Nephron progenitor cell (in vitro differentiated cells): ENCODE measurements around the gene KRR1.
"Not testable (repeated sequence)": the region's sequence is repeated elsewhere in the genome, so short reads cannot be mapped to it uniquely, and the experiment has no call there.

Source experiments
- DNase-seq: peaks from one replicate; pipeline ENCODE4 v3.0.0; 2021
- H3K27ac Mint-ChIP-seq: 2 replicates; pipeline ENCODE4 v1.8.0; 2021; ENCODE audit warnings: mild to moderate bottlenecking, moderate library complexity, mixed read lengths
- H3K27me3 Mint-ChIP-seq: 2 replicates; pipeline ENCODE4 v1.8.0; 2021; ENCODE audit warnings: mild to moderate bottlenecking, low read depth, mixed read lengths; ENCODE audit not compliant: poor library complexity
- H3K36me3 Mint-ChIP-seq: 2 replicates; pipeline ENCODE4 v1.8.0; 2021; ENCODE audit warnings: low read depth, mixed read lengths
- H3K4me1 Mint-ChIP-seq: 2 replicates; pipeline ENCODE4 v1.8.0; 2021; ENCODE audit warnings: mixed read lengths
- H3K4me3 Mint-ChIP-seq: 2 replicates; pipeline ENCODE4 v1.8.0; 2021; ENCODE audit warnings: mild to moderate bottlenecking, moderate library complexity, mixed read lengths
- H3K9me3 Mint-ChIP-seq: 2 replicates; pipeline ENCODE4 v1.8.0; 2021; ENCODE audit warnings: mild to moderate bottlenecking, moderate library complexity, mixed read lengths
- TF ChIP-seq, protein P1 (sequence below): fragments of 200-600 bp; sonication (generic); IDR thresholded peaks from 2 replicates; pipeline ENCODE4 v1.5.0; 2021; ENCODE audit warnings: antibody characterized with exemption

The KRR1 gene

DNA sequence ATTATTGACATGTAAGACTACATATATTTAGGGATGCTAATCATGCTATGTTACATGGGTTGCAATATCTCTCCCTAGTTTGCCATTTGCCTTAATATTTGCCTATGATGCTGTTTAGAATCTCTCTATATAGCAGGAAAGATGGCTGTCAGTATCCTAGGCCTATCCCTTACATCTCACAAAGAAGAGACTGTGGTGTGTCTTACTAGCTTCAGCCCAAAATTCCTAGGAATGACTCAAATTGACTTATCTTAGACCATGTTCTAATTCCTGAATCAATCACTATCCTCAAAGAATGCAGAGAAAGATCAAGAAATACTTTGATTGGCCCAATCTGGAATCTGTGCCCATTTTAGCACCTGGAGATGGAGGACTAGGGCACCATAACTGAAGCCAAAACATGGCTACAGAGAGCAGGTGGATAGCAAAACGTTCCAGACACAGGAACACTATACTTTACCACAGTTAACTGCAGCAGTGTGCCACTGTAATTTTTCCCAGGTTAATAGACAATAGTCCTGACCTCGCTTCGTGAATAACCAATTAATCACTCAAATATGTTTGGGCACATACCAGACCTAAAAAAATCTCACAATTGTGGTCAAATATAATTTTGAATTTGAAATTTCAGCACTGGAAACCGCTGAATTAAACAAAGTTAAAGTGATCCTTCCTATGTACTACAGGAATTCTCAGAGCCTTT is 63.6 kb downstream of the KRR1 start:
- Mint-ChIP-seq H3K27me3 (no peaks in the 10 kb centered on the region), H3K4me1 (peaks cover 22% of the 10 kb centered on the region), H3K27ac (no peak overlapping the region)

DNA sequence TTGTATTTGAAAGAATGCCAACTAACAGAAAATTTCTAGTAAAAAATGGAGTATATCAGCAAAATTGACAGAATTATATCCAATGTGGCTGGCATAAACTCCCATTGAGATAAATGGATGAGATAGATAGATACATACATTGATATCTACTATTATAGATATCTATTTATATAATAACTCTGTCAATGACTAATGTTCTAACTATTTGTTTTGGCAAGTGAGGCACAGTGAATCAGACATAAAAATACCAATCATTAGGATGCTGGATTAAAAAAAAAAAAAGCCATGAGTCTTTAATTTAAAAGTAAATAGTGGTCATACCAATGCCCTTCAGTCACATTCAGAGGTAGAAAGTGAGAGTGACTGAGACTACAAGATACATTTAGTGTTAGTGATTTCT is 64.6 kb downstream of the KRR1 start:
- H3K27me3 Mint-ChIP-seq = no peaks in the 10 kb centered on the region
- H3K4me1 Mint-ChIP-seq = peaks cover 22% of the 10 kb centered on the region
- H3K36me3 Mint-ChIP-seq = no peaks in the 10 kb centered on the region
- no peak overlapping the region for H3K4me3 Mint-ChIP-seq
- TF ChIP-seq, protein P1, sequence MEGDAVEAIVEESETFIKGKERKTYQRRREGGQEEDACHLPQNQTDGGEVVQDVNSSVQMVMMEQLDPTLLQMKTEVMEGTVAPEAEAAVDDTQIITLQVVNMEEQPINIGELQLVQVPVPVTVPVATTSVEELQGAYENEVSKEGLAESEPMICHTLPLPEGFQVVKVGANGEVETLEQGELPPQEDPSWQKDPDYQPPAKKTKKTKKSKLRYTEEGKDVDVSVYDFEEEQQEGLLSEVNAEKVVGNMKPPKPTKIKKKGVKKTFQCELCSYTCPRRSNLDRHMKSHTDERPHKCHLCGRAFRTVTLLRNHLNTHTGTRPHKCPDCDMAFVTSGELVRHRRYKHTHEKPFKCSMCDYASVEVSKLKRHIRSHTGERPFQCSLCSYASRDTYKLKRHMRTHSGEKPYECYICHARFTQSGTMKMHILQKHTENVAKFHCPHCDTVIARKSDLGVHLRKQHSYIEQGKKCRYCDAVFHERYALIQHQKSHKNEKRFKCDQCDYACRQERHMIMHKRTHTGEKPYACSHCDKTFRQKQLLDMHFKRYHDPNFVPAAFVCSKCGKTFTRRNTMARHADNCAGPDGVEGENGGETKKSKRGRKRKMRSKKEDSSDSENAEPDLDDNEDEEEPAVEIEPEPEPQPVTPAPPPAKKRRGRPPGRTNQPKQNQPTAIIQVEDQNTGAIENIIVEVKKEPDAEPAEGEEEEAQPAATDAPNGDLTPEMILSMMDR = no peak
- no peak for DNase-seq
- no peaks in the 10 kb centered on the region for H3K9me3 Mint-ChIP-seq
- H3K27ac Mint-ChIP-seq = no peak overlapping the region

More for the DNA sequence above, 63.6 kb downstream of the KRR1 start:
- Mint-ChIP-seq H3K4me3 (no peak overlapping the region), H3K9me3 (no peaks in the 10 kb centered on the region), H3K36me3 (no peaks in the 10 kb centered on the region)
- TF ChIP-seq, protein P1 = no peak
- no peak for DNase-seq

DNA sequence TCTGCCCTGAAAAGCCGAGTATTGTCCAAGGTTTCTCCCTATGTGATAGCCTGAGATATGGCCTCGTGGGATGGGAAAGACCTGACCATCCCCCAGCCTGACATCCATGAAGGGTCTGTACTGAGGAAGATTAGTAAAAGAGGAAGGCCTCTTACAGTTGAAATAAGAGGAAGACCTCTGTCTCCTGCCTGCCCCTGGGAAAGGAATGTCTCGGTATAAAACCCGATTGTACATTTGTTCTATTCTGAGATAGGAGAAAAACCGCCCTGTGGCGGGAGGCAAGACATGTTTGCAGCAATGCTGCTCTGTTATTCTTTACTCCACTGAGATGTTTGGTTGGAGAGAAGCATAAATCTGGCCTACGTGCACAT is 66.3 kb downstream of the KRR1 start:
- not testable (repeated sequence) for H3K27ac Mint-ChIP-seq, H3K9me3 Mint-ChIP-seq, H3K36me3 Mint-ChIP-seq, DNase-seq, H3K27me3 Mint-ChIP-seq, H3K4me3 Mint-ChIP-seq
- H3K4me1 Mint-ChIP-seq = peaks cover 22% of the 10 kb centered on the region

DNA sequence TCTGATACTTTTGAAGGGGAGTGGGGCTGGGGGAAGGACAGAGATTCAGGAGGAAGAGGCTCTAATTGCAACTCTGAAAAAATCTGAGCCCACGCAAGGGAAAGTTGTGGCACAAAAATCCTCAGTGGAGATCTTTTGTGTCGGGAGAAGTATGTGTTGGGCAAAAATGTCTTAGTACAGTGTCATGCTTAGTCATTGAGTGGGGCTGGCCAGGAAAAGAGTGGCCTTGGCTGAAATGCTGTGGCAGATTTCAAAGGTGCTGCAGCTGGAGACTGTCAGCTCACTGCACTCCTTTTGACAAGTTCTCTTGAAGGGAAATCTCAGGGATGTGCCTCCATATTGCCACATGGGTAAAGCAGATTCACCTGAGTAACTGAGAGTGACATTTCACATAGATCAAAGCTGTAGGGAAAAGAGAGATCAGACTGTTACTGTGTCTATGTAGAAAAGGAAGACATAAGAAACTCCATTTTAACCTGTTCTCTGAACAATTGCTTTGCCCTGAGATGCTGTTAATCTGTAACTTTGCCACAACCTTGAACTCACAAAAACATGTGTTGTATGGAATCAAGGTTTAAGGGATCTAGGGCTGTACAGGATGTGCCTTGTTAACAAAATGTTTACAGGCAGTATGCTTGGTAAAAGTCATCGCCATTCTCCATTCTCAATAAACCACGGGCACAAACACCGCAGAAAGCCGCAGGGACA is 66.8 kb downstream of the KRR1 start:
- Mint-ChIP-seq H3K4me3 (no peak overlapping the region), H3K36me3 (no peaks in the 10 kb centered on the region), H3K27me3 (no peaks in the 10 kb centered on the region), H3K9me3 (peaks cover 8% of the 10 kb centered on the region), H3K4me1 (peaks cover 22% of the 10 kb centered on the region), H3K27ac (peak overlapping the region; percentile 93)
- TF ChIP-seq, protein P1 = no peak
- DNase-seq = no peak

- Mint-ChIP-seq H3K4me3 (no peak overlapping the region), H3K36me3 (no peaks in the 10 kb centered on the region), H3K27ac (no peak overlapping the region), H3K9me3 (peaks cover 16% of the 10 kb centered on the region), H3K4me1 (peaks cover 22% of the 10 kb centered on the region), H3K27me3 (no peaks in the 10 kb centered on the region)
- DNase-seq = no peak
- TF ChIP-seq, protein P1 = no peak
Measured at GRCh38 chr12:75443709-75444108, 67.7 kb downstream of the KRR1 start.

DNA sequence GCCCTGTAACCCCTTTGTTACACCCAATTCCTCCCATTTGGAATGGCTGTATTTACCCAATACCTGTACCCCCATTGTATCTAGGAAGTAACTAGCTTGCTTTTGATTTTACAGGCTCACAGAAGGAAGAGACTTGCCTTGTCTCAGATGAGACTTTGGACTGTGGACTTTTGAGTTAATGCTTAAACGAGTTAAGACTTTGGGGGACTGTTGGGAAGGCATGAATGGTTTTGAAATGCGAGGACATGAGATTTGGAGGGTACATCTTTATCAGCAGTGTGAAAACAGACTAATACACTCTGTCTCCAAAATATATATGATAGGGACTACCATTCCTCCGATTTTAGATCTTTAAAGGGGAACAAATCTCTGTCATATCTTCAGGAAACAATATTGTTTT is 69.0 kb downstream of the KRR1 start:
- H3K36me3 Mint-ChIP-seq, H3K27me3 Mint-ChIP-seq, DNase-seq, H3K27ac Mint-ChIP-seq, H3K4me3 Mint-ChIP-seq: not testable (repeated sequence)
- Mint-ChIP-seq H3K4me1 (peaks cover 22% of the 10 kb centered on the region), H3K9me3 (peaks cover 21% of the 10 kb centered on the region)

DNA sequence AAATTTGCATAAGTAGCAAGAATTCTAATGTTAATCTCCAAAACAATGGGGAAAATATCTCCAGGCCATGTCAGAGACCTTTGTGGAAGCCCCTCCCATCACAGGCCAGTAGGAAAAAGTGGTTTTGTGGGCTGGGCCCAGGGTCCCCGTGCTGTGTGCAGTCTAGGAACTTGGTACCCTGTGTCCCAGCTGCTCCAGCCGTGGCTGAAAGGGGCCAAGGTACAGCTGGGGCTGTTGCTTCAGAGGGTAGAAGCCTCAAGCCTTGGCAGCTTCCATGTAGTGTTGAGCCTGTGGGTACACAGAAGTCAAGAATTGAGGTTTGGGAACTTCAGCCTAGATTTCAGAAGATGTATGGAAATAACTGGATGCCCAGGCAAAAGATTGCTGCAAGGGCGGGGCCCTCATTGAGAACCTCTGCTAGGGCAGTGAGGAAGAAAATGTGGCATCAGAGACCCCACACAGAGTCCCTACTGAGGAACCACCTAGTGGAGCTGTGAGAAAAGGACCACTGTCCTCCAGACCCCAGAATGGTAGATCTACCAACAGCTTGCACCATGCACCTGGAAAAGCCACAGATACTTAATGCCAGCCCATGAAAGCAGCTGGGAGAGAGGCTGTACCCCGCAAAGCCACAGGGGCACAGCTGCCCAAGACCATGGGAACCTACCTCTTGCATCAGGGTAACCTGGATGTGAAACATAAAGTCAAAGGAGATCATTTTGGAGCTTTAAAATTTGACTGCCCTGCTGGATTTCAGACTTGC is 69.5 kb downstream of the KRR1 start:
- H3K4me3 Mint-ChIP-seq, H3K27me3 Mint-ChIP-seq, H3K36me3 Mint-ChIP-seq, DNase-seq, H3K27ac Mint-ChIP-seq: not testable (repeated sequence)
- Mint-ChIP-seq H3K9me3 (peaks cover 25% of the 10 kb centered on the region), H3K4me1 (peaks cover 22% of the 10 kb centered on the region)
